ENCODE measurements around the gene GAPT.

- TF ChIP-seq CTCF (conservative IDR thresholded peaks at IDR 0.05; ENCODE audit: low read depth, low read length) (peak; percentile 40; the same call in 1 of the 2 replicates), EZH2 (IDR thresholded peaks at IDR 0.05; ENCODE audit: low read length, unreplicated experiment) (no peak), EZH2phosphoT487 (IDR thresholded peaks at IDR 0.05; ENCODE audit: borderline replicate concordance, low read length) (no peak)
Observed at GRCh38 chr5:58477760-58478376, 13.4 kb upstream of the GAPT start.
